NCI-H187 treated with DMSO at 0.1 percent for 48 hours (cell line): Measurements from ENCODE around the gene SLC9A5.

Source experiments
- DNase-seq: peaks from one replicate; lab custom pipeline; 2025; lab: John Stamatoyannopoulos, UW

SLC9A5 gene

GRCh38 chr16:67311607-67312488 lies 63.1 kb downstream of the SLC9A5 start:
- no peak for DNase-seq

- no peak for DNase-seq
Observed at GRCh38 chr16:67312719-67313118, 63.9 kb downstream of the SLC9A5 start.

GRCh38 chr16:67317853-67318252 lies 69.1 kb downstream of the SLC9A5 start:
- no peak for DNase-seq
